ENCODE results near the gene SLC2A14. TPM values are rescaled to one million over a fixed set of nuclear protein-coding genes. Genes with fewer than 3 reads are reported as not detected.
"Not testable (repeated sequence)": the region's sequence is repeated elsewhere in the genome, so short reads cannot be mapped to it uniquely, and the experiment has no call there.

SLC2A14 gene
- total and polyA plus RNA-seq, 2 donors from 2014 or later = not detected

GRCh38 chr12:7859552-7859951 is 13.2 kb downstream of the SLC2A14 start:
- FAIRE-seq (no peak), DNase-seq (no peak)
- Histone ChIP-seq H3K27ac (ENCODE audit: low read depth in 2 of 2, low read length in 2 of 2) (no peak overlapping the region), H3K36me3 (ENCODE audit: control insufficient read depth in 2 of 3, insufficient read depth in 3 of 3, low read length in 3 of 3) (no peaks in the 10 kb centered on the region), H3K9ac (ENCODE audit: low read length in 3 of 3) (no peak overlapping the region), H3K27me3 (ENCODE audit: control insufficient read depth, insufficient read depth, low read length) (no peaks in the 10 kb centered on the region), H3K4me1 (ENCODE audit: control insufficient read depth in 2 of 3, insufficient read depth in 2 of 3, low read depth in 1 of 3, low read length in 3 of 3) (no peaks in the 10 kb centered on the region), H3K9me3 (ENCODE audit: control insufficient read depth in 2 of 3, insufficient read depth in 1 of 3, low read length in 3 of 3) (no peaks in the 10 kb centered on the region), H3K4me3 (ENCODE audit: low read length in 3 of 3) (no peak overlapping the region)
- no peak for TF ChIP-seq CTCF (IDR thresholded peaks at IDR 0.05; ENCODE audit: borderline replicate concordance, extremely low read depth, insufficient read depth)
- intact Hi-C loops (cut with DNase I) = no loop called here

GRCh38 chr12:7857971-7858370 is 14.7 kb downstream of the SLC2A14 start:
- Histone ChIP-seq H3K27ac (ENCODE audit: low read depth in 2 of 2, low read length in 2 of 2) (no peak overlapping the region), H3K27me3 (ENCODE audit: control insufficient read depth, insufficient read depth, low read length) (no peaks in the 10 kb centered on the region), H3K9ac (ENCODE audit: low read length in 3 of 3) (no peak overlapping the region), H3K36me3 (ENCODE audit: control insufficient read depth in 2 of 3, insufficient read depth in 3 of 3, low read length in 3 of 3) (no peaks in the 10 kb centered on the region), H3K4me3 (ENCODE audit: low read length in 3 of 3) (no peak overlapping the region), H3K4me1 (ENCODE audit: control insufficient read depth in 2 of 3, insufficient read depth in 2 of 3, low read depth in 1 of 3, low read length in 3 of 3) (no peaks in the 10 kb centered on the region), H3K9me3 (ENCODE audit: control insufficient read depth in 2 of 3, insufficient read depth in 1 of 3, low read length in 3 of 3) (no peaks in the 10 kb centered on the region)
- FAIRE-seq = no peak
- no peak for TF ChIP-seq CTCF (IDR thresholded peaks at IDR 0.05; ENCODE audit: borderline replicate concordance, extremely low read depth, insufficient read depth)
- DNase-seq = no peak
- intact Hi-C loops (cut with DNase I) = no loop called here

- FAIRE-seq = no peak
- TF ChIP-seq CTCF (IDR thresholded peaks at IDR 0.05; ENCODE audit: borderline replicate concordance, extremely low read depth, insufficient read depth) = no peak
- no peak for DNase-seq
- H3K4me1 ChIP-seq (ENCODE audit: control insufficient read depth in 2 of 3, insufficient read depth in 2 of 3, low read depth in 1 of 3, low read length in 3 of 3) = no peaks in the 10 kb centered on the region
- no peaks in the 10 kb centered on the region for H3K9me3 ChIP-seq (ENCODE audit: control insufficient read depth in 2 of 3, insufficient read depth in 1 of 3, low read length in 3 of 3)
- intact Hi-C loops (cut with DNase I) = no loop called here
- no peaks in the 10 kb centered on the region for H3K36me3 ChIP-seq (ENCODE audit: control insufficient read depth in 2 of 3, insufficient read depth in 3 of 3, low read length in 3 of 3)
- H3K27me3 ChIP-seq (ENCODE audit: control insufficient read depth, insufficient read depth, low read length) = no peaks in the 10 kb centered on the region
- no peak overlapping the region for H3K27ac ChIP-seq (ENCODE audit: low read depth in 2 of 2, low read length in 2 of 2)
- no peak overlapping the region for H3K9ac ChIP-seq (ENCODE audit: low read length in 3 of 3)
- H3K4me3 ChIP-seq (ENCODE audit: low read length in 3 of 3) = no peak overlapping the region
Measured at GRCh38 chr12:7856516-7856915, 16.2 kb downstream of the SLC2A14 start.

DNA sequence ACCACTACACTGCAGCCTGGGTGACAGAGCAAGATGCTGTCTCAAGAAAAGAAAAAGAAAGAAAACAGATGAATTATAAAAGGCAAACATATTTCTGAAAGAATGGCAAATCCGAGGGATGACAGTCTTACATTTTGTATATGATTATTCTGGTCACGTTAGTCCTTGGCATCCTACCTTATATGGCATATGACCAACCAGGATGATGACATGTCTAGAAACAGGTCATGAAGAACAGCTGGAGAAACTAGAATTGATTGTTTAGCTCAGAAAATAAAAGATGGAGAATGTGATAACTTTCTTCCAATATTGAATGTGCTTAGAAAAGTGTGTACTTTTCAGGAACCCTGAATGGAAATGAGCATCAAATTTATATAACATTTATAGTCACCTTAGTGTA is 19.2 kb downstream of the SLC2A14 start:
- Histone ChIP-seq H3K36me3 (ENCODE audit: control insufficient read depth in 2 of 3, insufficient read depth in 3 of 3, low read length in 3 of 3) (no peaks in the 10 kb centered on the region), H3K4me1 (ENCODE audit: control insufficient read depth in 2 of 3, insufficient read depth in 2 of 3, low read depth in 1 of 3, low read length in 3 of 3) (no peaks in the 10 kb centered on the region), H3K4me3 (ENCODE audit: low read length in 3 of 3) (no peak overlapping the region), H3K9ac (ENCODE audit: low read length in 3 of 3) (no peak overlapping the region), H3K27me3 (ENCODE audit: control insufficient read depth, insufficient read depth, low read length) (no peaks in the 10 kb centered on the region), H3K9me3 (ENCODE audit: control insufficient read depth in 2 of 3, insufficient read depth in 1 of 3, low read length in 3 of 3) (no peaks in the 10 kb centered on the region), H3K27ac (ENCODE audit: low read depth in 2 of 2, low read length in 2 of 2) (no peak overlapping the region)
- intact Hi-C loops (cut with DNase I) = no loop called here
- no peak for TF ChIP-seq CTCF (IDR thresholded peaks at IDR 0.05; ENCODE audit: borderline replicate concordance, extremely low read depth, insufficient read depth)
- FAIRE-seq (no peak), DNase-seq (no peak)

- H3K36me3 ChIP-seq (ENCODE audit: control insufficient read depth in 2 of 3, insufficient read depth in 3 of 3, low read length in 3 of 3); H3K27me3 ChIP-seq (ENCODE audit: control insufficient read depth, insufficient read depth, low read length); H3K4me3 ChIP-seq (ENCODE audit: low read length in 3 of 3); intact Hi-C loops (cut with DNase I); H3K4me1 ChIP-seq (ENCODE audit: control insufficient read depth in 2 of 3, insufficient read depth in 2 of 3, low read depth in 1 of 3, low read length in 3 of 3); H3K9me3 ChIP-seq (ENCODE audit: control insufficient read depth in 2 of 3, insufficient read depth in 1 of 3, low read length in 3 of 3); H3K9ac ChIP-seq (ENCODE audit: low read length in 3 of 3); H3K27ac ChIP-seq (ENCODE audit: low read depth in 2 of 2, low read length in 2 of 2); DNase-seq; FAIRE-seq: not testable (repeated sequence)
Measured at GRCh38 chr12:7851622-7852081, 21.1 kb downstream of the SLC2A14 start.

- H3K9ac ChIP-seq (ENCODE audit: low read length in 3 of 3); DNase-seq; H3K27me3 ChIP-seq (ENCODE audit: control insufficient read depth, insufficient read depth, low read length); H3K27ac ChIP-seq (ENCODE audit: low read depth in 2 of 2, low read length in 2 of 2); H3K4me1 ChIP-seq (ENCODE audit: control insufficient read depth in 2 of 3, insufficient read depth in 2 of 3, low read depth in 1 of 3, low read length in 3 of 3); H3K4me3 ChIP-seq (ENCODE audit: low read length in 3 of 3); H3K36me3 ChIP-seq (ENCODE audit: control insufficient read depth in 2 of 3, insufficient read depth in 3 of 3, low read length in 3 of 3); H3K9me3 ChIP-seq (ENCODE audit: control insufficient read depth in 2 of 3, insufficient read depth in 1 of 3, low read length in 3 of 3); intact Hi-C loops (cut with DNase I); FAIRE-seq: not testable (repeated sequence)
Measured at GRCh38 chr12:7850099-7850498, 22.6 kb downstream of the SLC2A14 start.
